ENCODE measurements around the gene MIXL1. TPM values are rescaled to one million over a fixed set of nuclear protein-coding genes. Genes with fewer than 3 reads are reported as not detected.
A peak's percentile ranks its signal among the peaks of the same experiment; 100 is the strongest.

MIXL1 gene
- polyA plus RNA-seq, 3 donors from 2014 or later = not detected

DNA sequence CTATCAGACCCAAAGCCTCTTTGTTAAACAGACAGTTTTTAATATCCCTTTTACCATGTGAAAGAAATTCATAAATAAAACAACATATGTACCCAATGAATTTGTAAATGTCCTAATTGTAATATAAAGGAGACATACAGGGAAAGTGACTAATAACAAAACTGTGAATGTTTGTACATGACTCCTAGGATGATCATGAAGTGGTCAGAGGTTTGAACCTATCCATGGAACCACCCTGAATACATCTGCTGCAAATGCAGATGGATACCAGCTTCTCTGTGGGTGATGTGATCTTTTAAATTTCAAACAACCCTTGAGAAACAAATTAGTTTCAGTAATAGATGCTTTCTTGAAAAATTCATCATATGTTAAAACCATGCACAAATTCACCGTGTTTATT lies 20.2 kb upstream of the MIXL1 start:
- no peak for DNase-seq
- Mint-ChIP-seq H3K4me3 (no peak overlapping the region), H3K9me3 (no peaks in the 10 kb centered on the region), H3K36me3 (no peaks in the 10 kb centered on the region), H3K27me3 (ENCODE audit: low read depth in 3 of 3) (peaks cover 0 to 13% (median 2%) of the 10 kb centered on the region in 3 donors), H3K27ac (no peak overlapping the region), H3K4me1 (no peaks in the 10 kb centered on the region)

DNA sequence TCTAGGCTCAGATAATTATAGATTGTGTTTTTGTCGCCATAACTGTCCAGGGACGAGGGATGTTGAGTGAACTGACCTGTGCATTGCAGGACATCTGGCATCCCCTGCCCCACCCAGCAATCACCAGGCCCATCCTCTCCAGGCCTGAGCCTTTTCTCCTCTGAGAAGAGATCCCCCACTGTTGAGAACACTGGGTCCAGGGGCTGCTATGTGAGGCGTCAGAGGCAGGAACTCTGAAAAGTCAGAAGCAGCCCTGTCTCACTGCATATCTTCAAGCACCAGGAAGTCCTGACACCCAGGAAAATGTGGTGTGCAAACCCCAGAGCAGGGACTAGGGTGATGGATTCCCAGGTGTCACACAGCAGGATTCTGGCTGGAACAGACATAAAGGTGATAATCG lies 19.8 kb upstream of the MIXL1 start:
- Mint-ChIP-seq H3K4me1 (no peaks in the 10 kb centered on the region), H3K36me3 (no peaks in the 10 kb centered on the region), H3K27ac (no peak overlapping the region), H3K9me3 (no peaks in the 10 kb centered on the region), H3K4me3 (no peak overlapping the region), H3K27me3 (ENCODE audit: low read depth in 3 of 3) (peaks cover 0 to 13% (median 2%) of the 10 kb centered on the region in 3 donors)
- DNase-seq = no peak

DNA sequence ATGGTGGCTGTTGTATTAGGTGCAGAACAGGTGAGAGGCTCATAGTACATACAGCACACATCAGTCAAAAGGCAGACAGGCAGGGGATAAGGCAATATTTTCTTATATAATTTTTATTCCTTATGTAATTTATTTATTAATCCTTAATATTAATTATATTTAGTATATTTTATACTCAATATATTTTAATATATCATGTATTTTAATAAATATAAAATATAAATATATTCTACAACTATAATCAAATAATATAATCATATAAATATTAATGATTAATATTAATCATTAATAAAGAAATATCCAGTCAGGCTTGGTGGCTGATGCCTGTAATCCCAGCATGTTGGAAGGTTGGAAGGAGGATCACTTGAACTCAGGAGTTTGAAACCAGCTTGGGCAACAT lies 19.3 kb upstream of the MIXL1 start:
- no peaks in the 10 kb centered on the region for H3K4me1 Mint-ChIP-seq
- no peaks in the 10 kb centered on the region for H3K36me3 Mint-ChIP-seq
- H3K27me3 Mint-ChIP-seq (ENCODE audit: low read depth in 3 of 3) = peaks cover 0 to 13% (median 2%) of the 10 kb centered on the region in 3 donors
- no peaks in the 10 kb centered on the region for H3K9me3 Mint-ChIP-seq
- no peak overlapping the region for H3K4me3 Mint-ChIP-seq
- DNase-seq = no peak
- no peak overlapping the region for H3K27ac Mint-ChIP-seq

DNA sequence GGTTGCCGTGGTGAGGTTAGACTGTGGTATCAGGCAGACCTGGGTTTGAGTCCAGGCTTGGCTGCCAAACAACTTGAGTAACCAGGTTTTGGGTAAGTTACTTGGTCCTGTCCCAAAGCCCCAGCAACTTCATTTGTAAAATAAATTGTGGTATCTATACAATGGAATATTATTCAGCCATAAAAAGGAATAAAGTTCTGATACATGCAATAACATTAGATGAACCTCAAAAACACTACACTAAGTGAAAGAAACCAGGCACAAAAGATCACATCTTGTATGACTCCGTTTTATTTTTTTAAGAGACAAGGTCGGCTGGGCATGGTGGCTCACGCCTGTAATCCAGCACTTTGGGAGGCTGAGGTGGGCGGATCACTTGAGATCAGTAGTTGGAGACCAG lies 16.4 kb upstream of the MIXL1 start:
- Mint-ChIP-seq H3K4me3 (no peak overlapping the region), H3K9me3 (no peaks in the 10 kb centered on the region), H3K4me1 (no peaks in the 10 kb centered on the region), H3K27me3 (ENCODE audit: low read depth in 3 of 3) (peaks cover 0 to 10% (median 1%) of the 10 kb centered on the region in 3 donors), H3K36me3 (no peaks in the 10 kb centered on the region), H3K27ac (no peak overlapping the region)
- DNase-seq = no peak

- Mint-ChIP-seq H3K4me3 (no peak overlapping the region), H3K27ac (no peak overlapping the region), H3K27me3 (ENCODE audit: low read depth in 3 of 3) (peaks cover 0 to 4% (median 1%) of the 10 kb centered on the region in 3 donors), H3K4me1 (no peaks in the 10 kb centered on the region), H3K36me3 (no peaks in the 10 kb centered on the region), H3K9me3 (no peaks in the 10 kb centered on the region)
- DNase-seq = no peak
Measured at GRCh38 chr1:226209307-226210059, 14.0 kb upstream of the MIXL1 start.

DNA sequence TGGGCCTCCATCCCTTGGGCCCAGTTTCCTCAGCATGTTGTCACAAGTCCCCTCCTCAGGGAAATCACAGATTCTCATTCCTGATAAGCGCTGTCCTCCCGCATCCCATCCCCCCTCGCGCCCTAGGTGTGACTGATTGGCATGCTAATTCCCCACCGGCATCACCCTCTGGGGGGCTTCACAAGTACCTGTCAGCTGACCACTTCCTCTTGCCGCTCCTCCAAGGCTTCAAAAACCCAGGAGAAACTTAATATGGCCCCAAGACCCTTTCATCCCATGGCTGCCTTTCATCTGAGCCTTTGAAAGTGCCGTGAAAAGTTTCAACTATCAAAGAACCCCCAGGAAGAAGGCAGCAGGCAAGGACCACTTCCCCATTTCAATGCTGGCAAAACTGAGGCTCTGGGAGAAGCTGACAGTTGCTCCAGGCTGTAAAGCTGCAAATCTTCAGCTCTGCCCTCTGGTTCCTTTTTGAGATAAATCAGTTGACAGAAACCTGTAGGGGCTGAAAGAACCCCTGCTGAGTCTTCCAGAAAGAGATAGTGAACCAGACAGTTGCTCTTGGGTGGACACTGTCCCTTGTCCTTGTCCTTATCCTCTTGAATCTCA lies 12.8 kb upstream of the MIXL1 start:
- DNase-seq = no peak
- no peaks in the 10 kb centered on the region for H3K4me1 Mint-ChIP-seq
- no peaks in the 10 kb centered on the region for H3K9me3 Mint-ChIP-seq
- no peak overlapping the region for H3K4me3 Mint-ChIP-seq
- H3K27me3 Mint-ChIP-seq (ENCODE audit: low read depth in 3 of 3) = peaks cover 0 to 4% (median 2%) of the 10 kb centered on the region in 3 donors
- no peak overlapping the region for H3K27ac Mint-ChIP-seq
- H3K36me3 Mint-ChIP-seq = no peaks in the 10 kb centered on the region

- H3K36me3 Mint-ChIP-seq = no peaks in the 10 kb centered on the region
- H3K27me3 Mint-ChIP-seq (ENCODE audit: low read depth in 3 of 3) = peaks cover 0 to 4% (median 4%) of the 10 kb centered on the region in 3 donors
- H3K4me3 Mint-ChIP-seq = no peak overlapping the region
- no peak for DNase-seq
- no peak overlapping the region for H3K27ac Mint-ChIP-seq
- no peaks in the 10 kb centered on the region for H3K4me1 Mint-ChIP-seq
- no peaks in the 10 kb centered on the region for H3K9me3 Mint-ChIP-seq
Measured at GRCh38 chr1:226211181-226211821, 12.2 kb upstream of the MIXL1 start.

GRCh38 chr1:226212545-226212944 lies 10.9 kb upstream of the MIXL1 start:
- Mint-ChIP-seq H3K27ac (no peak overlapping the region), H3K4me1 (no peaks in the 10 kb centered on the region), H3K4me3 (no peak overlapping the region), H3K36me3 (no peaks in the 10 kb centered on the region), H3K27me3 (ENCODE audit: low read depth in 3 of 3) (peaks cover 0 to 6% (median 2%) of the 10 kb centered on the region in 3 donors), H3K9me3 (no peaks in the 10 kb centered on the region)
- DNase-seq = no peak

DNA sequence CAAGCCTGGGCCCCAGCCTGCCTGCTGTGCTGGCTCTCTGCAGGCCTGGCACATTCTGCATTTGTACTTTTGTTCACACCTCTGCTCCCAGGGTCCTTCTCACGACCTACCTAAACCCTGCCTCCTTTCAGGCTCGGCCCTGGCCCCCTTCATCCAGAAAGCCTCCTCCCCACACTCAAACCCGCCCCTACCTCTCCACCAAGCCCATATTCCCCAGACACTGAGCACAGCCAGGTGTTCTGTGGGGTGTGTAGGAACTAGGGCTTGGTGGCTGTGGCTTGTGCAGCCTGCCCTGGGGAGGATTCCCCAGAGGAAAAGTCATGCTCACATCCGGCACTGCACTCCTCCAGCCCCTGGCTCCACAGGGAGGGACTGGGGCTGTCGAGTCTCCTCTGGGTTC lies 8.2 kb upstream of the MIXL1 start:
- no peaks in the 10 kb centered on the region for H3K4me1 Mint-ChIP-seq
- no peaks in the 10 kb centered on the region for H3K36me3 Mint-ChIP-seq
- H3K27ac Mint-ChIP-seq = no peak overlapping the region
- H3K4me3 Mint-ChIP-seq = no peak overlapping the region
- H3K27me3 Mint-ChIP-seq (ENCODE audit: low read depth in 3 of 3) = peaks cover 0 to 9% (median 2%) of the 10 kb centered on the region in 3 donors
- no peak for DNase-seq
- no peaks in the 10 kb centered on the region for H3K9me3 Mint-ChIP-seq

GRCh38 chr1:226216056-226216455 lies 7.4 kb upstream of the MIXL1 start:
- H3K27ac Mint-ChIP-seq = no peak overlapping the region
- no peaks in the 10 kb centered on the region for H3K36me3 Mint-ChIP-seq
- no peaks in the 10 kb centered on the region for H3K9me3 Mint-ChIP-seq
- no peaks in the 10 kb centered on the region for H3K4me1 Mint-ChIP-seq
- no peak for DNase-seq
- no peak overlapping the region for H3K4me3 Mint-ChIP-seq
- H3K27me3 Mint-ChIP-seq (ENCODE audit: low read depth in 3 of 3) = peaks cover 0 to 12% (median 2%) of the 10 kb centered on the region in 3 donors

GRCh38 chr1:226217273-226217672 lies 6.2 kb upstream of the MIXL1 start:
- H3K36me3 Mint-ChIP-seq = no peaks in the 10 kb centered on the region
- no peak overlapping the region for H3K4me3 Mint-ChIP-seq
- H3K27ac Mint-ChIP-seq = no peak overlapping the region
- DNase-seq = no peak
- H3K9me3 Mint-ChIP-seq = no peaks in the 10 kb centered on the region
- H3K27me3 Mint-ChIP-seq (ENCODE audit: low read depth in 3 of 3) = peaks cover under 1 to 10% (median 2%) of the 10 kb centered on the region in 3 donors
- H3K4me1 Mint-ChIP-seq = no peaks in the 10 kb centered on the region

DNA sequence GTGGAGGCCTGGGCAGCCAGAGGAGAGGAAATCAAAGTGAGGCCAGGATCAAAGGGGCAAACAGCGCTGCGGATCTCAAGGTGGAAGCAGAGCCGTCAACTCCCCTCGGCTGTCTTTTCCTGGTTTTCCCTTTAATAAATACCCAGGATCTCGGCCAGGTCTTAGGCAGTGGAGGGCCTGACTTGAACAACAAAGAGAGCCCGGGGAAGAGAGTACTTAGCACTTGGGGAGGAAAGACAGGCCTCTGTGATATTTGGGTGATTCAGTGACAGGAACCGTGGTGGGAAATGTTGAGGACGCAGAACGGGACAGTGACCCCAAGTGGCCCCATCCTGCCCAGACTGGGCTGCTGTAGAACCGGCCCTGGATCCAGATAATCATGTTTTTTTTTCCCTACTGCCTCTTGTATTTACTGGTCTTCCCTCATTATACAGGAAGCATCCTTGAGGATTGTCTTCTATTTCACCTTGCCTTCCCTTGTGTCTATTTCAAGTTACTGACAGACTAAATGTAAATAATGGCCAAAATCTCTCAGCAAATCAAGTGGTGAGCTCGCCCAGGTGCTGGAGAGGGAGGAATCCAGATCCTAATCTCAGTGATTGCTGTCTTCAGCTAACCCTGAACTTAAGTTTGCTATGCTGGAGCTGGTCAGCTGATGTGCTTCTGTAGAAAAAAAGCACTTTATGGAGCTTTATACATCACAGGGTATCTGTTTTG lies 2.8 kb upstream of the MIXL1 start:
- Mint-ChIP-seq H3K27ac (no peak overlapping the region), H3K4me1 (peaks cover 5 to 13% of the 10 kb centered on the region in 2 donors), H3K36me3 (no peaks in the 10 kb centered on the region), H3K27me3 (ENCODE audit: low read depth in 3 of 3) (peaks cover 5 to 16% (median 7%) of the 10 kb centered on the region in 3 donors), H3K4me3 (no peak overlapping the region), H3K9me3 (no peaks in the 10 kb centered on the region)
- no peak for DNase-seq

- Mint-ChIP-seq H3K27ac (no peak overlapping the region), H3K9me3 (no peaks in the 10 kb centered on the region), H3K27me3 (ENCODE audit: low read depth in 3 of 3) (peaks cover 5 to 13% (median 7%) of the 10 kb centered on the region in 3 donors), H3K4me3 (peak overlapping the region; percentile 53 to 70 (median 66)), H3K4me1 (peaks cover 5 to 13% of the 10 kb centered on the region in 2 donors), H3K36me3 (no peaks in the 10 kb centered on the region)
- no peak for DNase-seq
Measured at GRCh38 chr1:226222686-226223085, 778 bp upstream of the MIXL1 start.

DNA sequence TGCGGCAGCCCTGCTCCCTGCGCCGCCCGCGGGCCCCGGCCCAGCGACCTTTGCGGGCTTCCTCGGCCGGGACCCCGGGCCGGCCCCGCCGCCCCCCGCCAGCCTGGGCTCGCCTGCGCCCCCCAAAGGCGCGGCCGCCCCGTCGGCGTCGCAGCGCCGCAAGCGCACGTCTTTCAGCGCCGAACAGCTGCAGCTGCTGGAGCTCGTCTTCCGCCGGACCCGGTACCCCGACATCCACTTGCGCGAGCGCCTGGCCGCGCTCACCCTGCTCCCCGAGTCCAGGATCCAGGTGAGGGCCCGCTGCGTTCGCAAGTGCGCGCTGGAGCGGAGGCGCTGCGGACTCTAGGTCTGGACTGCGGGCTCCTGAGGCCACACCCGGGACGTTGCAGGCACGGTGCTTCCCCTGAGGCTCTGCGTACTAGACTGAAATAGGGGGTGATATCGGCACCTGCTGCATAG lies 351 bp downstream of the MIXL1 start:
- no peak overlapping the region for H3K27ac Mint-ChIP-seq
- H3K27me3 Mint-ChIP-seq (ENCODE audit: low read depth in 3 of 3) = peaks cover 5 to 12% (median 7%) of the 10 kb centered on the region in 3 donors
- peak overlapping the region; percentile 55 to 74 (median 63) for H3K4me3 Mint-ChIP-seq
- DNase-seq = peak in 1 of 3 donors; percentile 3
- peaks cover 5 to 13% of the 10 kb centered on the region in 2 donors for H3K4me1 Mint-ChIP-seq
- H3K9me3 Mint-ChIP-seq = no peaks in the 10 kb centered on the region
- H3K36me3 Mint-ChIP-seq = no peaks in the 10 kb centered on the region

Data from immature natural killer cell (primary cell).